Endothelial cell of umbilical vein (primary cell): ENCODE results near the gene ANKRD23. TPM values are rescaled to one million over a fixed set of nuclear protein-coding genes. Genes with fewer than 3 reads are reported as not detected.
"Not testable (repeated sequence)": the region's sequence is repeated elsewhere in the genome, so short reads cannot be mapped to it uniquely, and the experiment has no call there.

Source experiments
- BruUV-seq: library from RNA; stranded (reverse); fragments of 400-500 nt; replicated peaks from 2 replicates; lab custom pipeline; 2021; lab: Mats Ljungman, UMichigan
- CTCF ChIA-PET: fragments of 300-600, 350-600 bp; sonication (Branson Sonifier 250); formaldehyde crosslinking; loops from one replicate; lab custom pipeline; 2021; ENCODE audit warnings: antibody characterized with exemption, inconsistent platforms; lab: Charles Lee
- POLR2A ChIA-PET: fragments of 300-600, 350-600 bp; sonication (Branson Sonifier 250); formaldehyde crosslinking; loops from one replicate; lab custom pipeline; 2021; ENCODE audit warnings: antibody characterized with exemption, inconsistent platforms; lab: Charles Lee
- DNase-seq: peaks from one replicate; pipeline ENCODE4 v3.0.0-alpha.2; 2011; ENCODE audit warnings: low read depth, low spot score
- FAIRE-seq: peaks from 2 replicates; lab custom pipeline; 2011; peaks lifted over from hg19 to GRCh38; lab: Jason Lieb, UNC
- H2AFZ ChIP-seq: 2 replicates; pipeline ENCODE4 v1.6.0; 2012; ENCODE audit warnings: low read depth, low read length, control low read depth, inconsistent platforms
- H3K27ac ChIP-seq: 2 replicates; pipeline ENCODE4 v1.5.1; 2011; ENCODE audit warnings: low read depth, mild to moderate bottlenecking, control low read depth, low read length, moderate library complexity; ENCODE audit not compliant: insufficient read depth
- H3K27me3 ChIP-seq, 2 experiments: 2 replicates each; pipeline versions ENCODE4 v1.6.0 to v1.6.1; 2011; ENCODE audit warnings: low read length in 2 of 2, mixed read lengths in 1 of 2; ENCODE audit not compliant: control insufficient read depth in 2 of 2, insufficient read depth in 2 of 2
- H3K36me3 ChIP-seq, 2 experiments: 2 replicates in 1 of 2; 3 replicates in 1 of 2; pipeline ENCODE4 v1.5.1; 2011; ENCODE audit warnings: low read length in 2 of 2, mild to moderate bottlenecking in 1 of 2, moderate library complexity in 1 of 2; ENCODE audit not compliant: control insufficient read depth in 2 of 2, insufficient read depth in 2 of 2; ENCODE audit errors: extremely low read depth in 1 of 2
- H3K4me1 ChIP-seq: 3 replicates; pipeline ENCODE4 v1.5.1; 2011; ENCODE audit warnings: mild to moderate bottlenecking, low read length; ENCODE audit not compliant: control insufficient read depth, insufficient read depth; ENCODE audit errors: extremely low read depth
- H3K4me2 ChIP-seq: 2 replicates; pipeline ENCODE4 v1.6.1; 2011; ENCODE audit warnings: low read length, control low read depth, mixed read lengths; ENCODE audit not compliant: insufficient read depth
- H3K4me3 ChIP-seq, 3 experiments: fragments of 200-600 bp in 1 of 3; sonication (generic), shearing (Covaris generic) in 1 of 3; replicated peaks in 1 of 3; 2 replicates each; pipeline ENCODE4 v1.5.1; 2011 to 2016; ENCODE audit warnings: control low read depth in 3 of 3, low read length in 3 of 3, mild to moderate bottlenecking in 2 of 3, inconsistent platforms in 1 of 3, low read depth in 1 of 3, moderate library complexity in 1 of 3; ENCODE audit not compliant: insufficient read depth in 1 of 3
- H3K79me2 ChIP-seq: 2 replicates; pipeline ENCODE4 v1.6.0; 2012; ENCODE audit warnings: low read length, inconsistent platforms; ENCODE audit not compliant: control insufficient read depth, insufficient read depth
- H3K9ac ChIP-seq: replicated peaks from 2 replicates; pipeline ENCODE3; 2011; ENCODE audit warnings: low read length, control low read depth; ENCODE audit not compliant: insufficient read depth; ENCODE audit errors: extremely low read depth
- H3K9me1 ChIP-seq: replicated peaks from 3 replicates; pipeline ENCODE4 v1.6.0; 2011; ENCODE audit warnings: mild to moderate bottlenecking, low read length; ENCODE audit not compliant: control insufficient read depth, insufficient read depth; ENCODE audit errors: extremely low read depth
- H3K9me3 ChIP-seq: replicated peaks from 2 replicates; pipeline ENCODE4 v1.5.1; 2012; ENCODE audit warnings: low read length, inconsistent platforms; ENCODE audit not compliant: control insufficient read depth, insufficient read depth
- H4K20me1 ChIP-seq: replicated peaks from 2 replicates; pipeline ENCODE3; 2011; ENCODE audit warnings: mild to moderate bottlenecking, low read length; ENCODE audit not compliant: control insufficient read depth, insufficient read depth; ENCODE audit errors: extremely low read depth
- EZH2 ChIP-seq: IDR thresholded peaks from 2 replicates; pipeline ENCODE4 v1.6.1; 2012; ENCODE audit warnings: borderline replicate concordance, low read depth, mild to moderate bottlenecking, moderate library complexity, low read length, inconsistent platforms; ENCODE audit not compliant: severe bottlenecking
- GATA2 ChIP-seq: IDR thresholded peaks from 2 replicates; pipeline ENCODE4 v1.7.0; 2011; ENCODE audit warnings: low read depth, mild to moderate bottlenecking, moderate library complexity, mixed read lengths, low read length; ENCODE audit not compliant: insufficient read length, insufficient read depth
- JUN ChIP-seq: IDR thresholded peaks from 2 replicates; pipeline ENCODE4 v1.6.1; 2011; ENCODE audit warnings: borderline replicate concordance, low read depth; ENCODE audit not compliant: insufficient read length, insufficient read depth
- MYC ChIP-seq: IDR thresholded peaks from one replicate; pipeline ENCODE4 v1.6.1; 2011; ENCODE audit warnings: mild to moderate bottlenecking, low read depth, low read length
- POLR2AphosphoS5 ChIP-seq: IDR thresholded peaks from 2 replicates; pipeline ENCODE4 v1.6.1; 2012; ENCODE audit warnings: low read depth, mild to moderate bottlenecking, control low read depth, low read length, moderate library complexity; ENCODE audit not compliant: insufficient read depth
- dilution Hi-C: fragments of 300-500 bp; cut with MboI; formaldehyde crosslinking; loops from one replicate; pipeline ENCODE4 v1.15.0; 2019; ENCODE audit warnings: low sequenced_read_pairs; ENCODE audit not compliant: extremely low pct_ligation_motif_present
- intact Hi-C: fragments of 100-400 bp; cut with micrococcal nuclease; formaldehyde crosslinking; loops from one replicate; pipeline ENCODE4 v1.10.0; 2022
- polyA plus RNA-seq, 4 experiments: library from polyadenylated mRNA; depleted of rRNA in 3 of 4; stranded (reverse) in 3 of 4; unstranded in 1 of 4; fragments of >200 nt; gene quantifications; 2 replicates each; pipeline versions ENCODE4 v1.2.1 to v1.2.3, GENCODE V29; 2011 to 2012; ENCODE audit warnings: missing spikeins in 1 of 4
- total RNA-seq: library from RNA; stranded (reverse); gene quantifications from 2 replicates; pipeline ENCODE4 v1.2.3, GENCODE V29; 2021
- TF ChIP-seq, protein P1 (sequence below), 2 donors: IDR thresholded peaks; 1 replicate in 1 of 2; 2 replicates in 1 of 2; pipeline ENCODE4 v1.5.1; 2011; ENCODE audit warnings: low read length in 2 of 2, mild to moderate bottlenecking in 2 of 2, moderate library complexity in 2 of 2, control low read depth in 1 of 2, inconsistent platforms in 1 of 2, low read depth in 1 of 2; ENCODE audit not compliant: insufficient read depth in 1 of 2; ENCODE audit errors: extremely low read depth in 1 of 2

The ANKRD23 gene
- total and polyA plus RNA-seq, 2 donors (not counting 3 experiments of a cell fraction or from before 2014, with no cell fraction given), result 1.7 to 3.6 TPM

DNA sequence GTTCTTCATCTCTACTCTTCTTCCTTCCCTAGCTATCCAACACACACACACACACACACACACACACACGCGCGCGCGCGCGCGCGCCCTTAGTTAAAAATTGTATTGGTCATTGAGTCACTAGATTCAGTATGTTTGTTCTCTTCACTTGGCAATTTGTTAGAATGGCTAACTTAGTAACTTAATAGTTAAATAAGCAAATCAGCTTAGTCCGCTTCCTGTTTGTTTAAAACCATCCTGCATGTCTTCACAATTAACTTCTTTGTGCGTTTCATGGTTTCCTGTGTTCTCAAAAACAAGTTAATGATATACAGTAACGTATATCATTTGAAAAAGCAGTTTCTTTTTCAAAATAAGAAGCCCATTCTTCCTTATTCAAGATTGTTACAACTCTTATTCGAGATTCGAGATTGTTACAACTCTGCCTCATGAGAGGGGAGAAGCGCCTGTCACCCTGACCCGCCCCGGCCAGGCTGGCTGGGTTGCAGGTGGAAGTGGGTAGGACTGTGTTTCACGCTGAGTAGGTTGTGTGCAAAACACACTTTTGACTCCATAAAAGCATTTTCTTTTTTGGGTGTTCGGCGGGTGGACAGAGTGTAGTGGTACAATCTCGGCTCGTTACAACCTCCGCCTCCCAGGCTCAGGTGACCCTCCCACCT, 37.2 kb downstream of the ANKRD23 start:
- H3K9me1 ChIP-seq, result no peaks in the 10 kb centered on the region
- intact Hi-C loops (no loop called here), dilution Hi-C loops (no loop called here)
- H3K4me3 ChIP-seq, result no peak overlapping the region
- H3K9me3 ChIP-seq, result no peaks in the 10 kb centered on the region
- DNase-seq (no peak), FAIRE-seq (no peak)
- H3K27ac ChIP-seq, result no peak overlapping the region
- no peaks in the 10 kb centered on the region for H3K27me3 ChIP-seq
- no peaks in the 10 kb centered on the region for H4K20me1 ChIP-seq
- CTCF ChIA-PET, result interaction anchor here (1.9 kb wide), 1 partner anchor 10 kb away, joined by 5 read pairs; the partner anchor contains the start of gene CNNM3
- TF ChIP-seq EZH2 (no peak), JUN (no peak), MYC (no peak), POLR2AphosphoS5 (no peak), GATA2 (no peak)
- TF ChIP-seq, protein P1, sequence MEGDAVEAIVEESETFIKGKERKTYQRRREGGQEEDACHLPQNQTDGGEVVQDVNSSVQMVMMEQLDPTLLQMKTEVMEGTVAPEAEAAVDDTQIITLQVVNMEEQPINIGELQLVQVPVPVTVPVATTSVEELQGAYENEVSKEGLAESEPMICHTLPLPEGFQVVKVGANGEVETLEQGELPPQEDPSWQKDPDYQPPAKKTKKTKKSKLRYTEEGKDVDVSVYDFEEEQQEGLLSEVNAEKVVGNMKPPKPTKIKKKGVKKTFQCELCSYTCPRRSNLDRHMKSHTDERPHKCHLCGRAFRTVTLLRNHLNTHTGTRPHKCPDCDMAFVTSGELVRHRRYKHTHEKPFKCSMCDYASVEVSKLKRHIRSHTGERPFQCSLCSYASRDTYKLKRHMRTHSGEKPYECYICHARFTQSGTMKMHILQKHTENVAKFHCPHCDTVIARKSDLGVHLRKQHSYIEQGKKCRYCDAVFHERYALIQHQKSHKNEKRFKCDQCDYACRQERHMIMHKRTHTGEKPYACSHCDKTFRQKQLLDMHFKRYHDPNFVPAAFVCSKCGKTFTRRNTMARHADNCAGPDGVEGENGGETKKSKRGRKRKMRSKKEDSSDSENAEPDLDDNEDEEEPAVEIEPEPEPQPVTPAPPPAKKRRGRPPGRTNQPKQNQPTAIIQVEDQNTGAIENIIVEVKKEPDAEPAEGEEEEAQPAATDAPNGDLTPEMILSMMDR (IDR thresholded peaks at IDR 0.05; ENCODE audit: extremely low read depth in 1 of 2, insufficient read depth in 1 of 2, low read depth in 1 of 2, low read length in 2 of 2), result no peak
- BruUV-seq, result no TSS peak
- POLR2A ChIA-PET, result interaction anchor here (0.6 kb wide), 2 partner anchors 15 to 51 kb away, joined by 4 to 14 read pairs; partner anchors contain the start of gene ANKRD39
- no peaks in the 10 kb centered on the region for H3K4me1 ChIP-seq
- no peaks in the 10 kb centered on the region for H3K79me2 ChIP-seq
- no peak overlapping the region for H3K4me2 ChIP-seq
- no peak overlapping the region for H3K9ac ChIP-seq
- H3K36me3 ChIP-seq, result no peaks in the 10 kb centered on the region
- H2AFZ ChIP-seq, result no peak overlapping the region

DNA sequence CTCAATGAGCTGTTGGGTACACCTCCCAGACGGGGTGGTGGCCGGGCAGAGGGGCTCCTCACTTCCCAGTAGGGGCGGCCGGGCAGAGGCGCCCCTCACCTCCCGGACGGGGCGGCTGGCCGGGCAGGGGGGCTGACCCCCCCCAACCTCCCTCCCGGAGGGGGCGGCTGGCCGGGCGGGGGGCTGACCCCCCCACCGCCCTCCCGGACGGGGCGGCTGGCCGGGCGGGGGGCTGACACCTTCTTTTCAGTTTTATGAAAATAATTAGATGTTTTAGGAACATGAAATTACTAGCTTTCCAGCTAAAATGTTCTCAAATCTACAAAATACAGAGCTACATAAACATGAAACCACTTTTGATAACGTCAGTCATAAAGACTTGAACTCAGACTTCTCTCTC, 37.9 kb downstream of the ANKRD23 start:
- H3K79me2 ChIP-seq, H2AFZ ChIP-seq, POLR2A ChIA-PET, H3K4me3 ChIP-seq, H3K27me3 ChIP-seq, dilution Hi-C loops, intact Hi-C loops, H3K9ac ChIP-seq, FAIRE-seq, H3K27ac ChIP-seq, H3K9me1 ChIP-seq, DNase-seq, H3K4me1 ChIP-seq, H3K36me3 ChIP-seq, BruUV-seq, H3K4me2 ChIP-seq, H3K9me3 ChIP-seq, H4K20me1 ChIP-seq: not testable (repeated sequence)
- CTCF ChIA-PET, result interaction anchor here (1.9 kb wide), 1 partner anchor 10 kb away, joined by 5 read pairs; the partner anchor contains the start of gene CNNM3
